Loucy (cell line): Measurements from ENCODE around the gene FXYD2.
A peak's percentile ranks its signal among the peaks of the same experiment; 100 is the strongest.

Experiments
- H2AFZ ChIP-seq: fragments of 200-600 bp; sonication (generic); 2 replicates; pipeline ENCODE4 v1.6.0; 2016; ENCODE audit warnings: antibody characterized with exemption, mild to moderate bottlenecking, low read length, moderate library complexity
- H3F3A ChIP-seq: fragments of 200-600 bp; 2 replicates; pipeline ENCODE4 v1.6.0; 2016; ENCODE audit warnings: antibody characterized with exemption, low read depth, mild to moderate bottlenecking
- H3K27me3 ChIP-seq: fragments of 200-600 bp; sonication (generic); 2 replicates; pipeline ENCODE4 v1.6.1; 2014; ENCODE audit warnings: low read length, mild to moderate bottlenecking; ENCODE audit not compliant: insufficient read depth, poor library complexity, severe bottlenecking
- H3K36me3 ChIP-seq: fragments of 200-600 bp; sonication (generic); 2 replicates; pipeline ENCODE4 v1.6.1; 2016; ENCODE audit warnings: low read length; ENCODE audit not compliant: insufficient read depth
- H3K4me1 ChIP-seq: fragments of 200-600 bp; sonication (generic); 2 replicates; pipeline ENCODE4 v1.5.1; 2014; ENCODE audit warnings: low read length, mild to moderate bottlenecking; ENCODE audit not compliant: insufficient read depth, poor library complexity, severe bottlenecking
- H3K4me2 ChIP-seq: fragments of 200-600 bp; sonication (generic); 2 replicates; pipeline ENCODE4 v1.6.0; 2014; ENCODE audit warnings: antibody characterized with exemption, low read length, low read depth, mild to moderate bottlenecking; ENCODE audit not compliant: poor library complexity, severe bottlenecking
- H3K4me3 ChIP-seq: fragments of 200-600 bp; sonication (generic); 2 replicates; pipeline ENCODE4 v1.5.1; 2014; ENCODE audit warnings: low read length, mild to moderate bottlenecking, mixed read lengths; ENCODE audit not compliant: poor library complexity, severe bottlenecking
- H3K79me2 ChIP-seq: fragments of 200-600 bp; sonication (generic); 2 replicates; pipeline ENCODE4 v1.6.1; 2014; ENCODE audit warnings: low read length; ENCODE audit not compliant: insufficient read depth
- H3K9ac ChIP-seq: fragments of 200-600 bp; sonication (generic); 2 replicates; pipeline ENCODE4 v1.6.0; 2014; ENCODE audit warnings: mild to moderate bottlenecking, low read depth, low read length, moderate library complexity; ENCODE audit not compliant: poor library complexity, severe bottlenecking
- H3K9me2 ChIP-seq: fragments of 200-600 bp; sonication (generic); replicated peaks from 2 replicates; pipeline ENCODE4 v1.6.1; 2016; ENCODE audit warnings: low read depth, low read length, mixed read lengths
- H3K9me3 ChIP-seq: fragments of 200-600 bp; sonication (generic); 2 replicates; pipeline ENCODE4 v1.6.1; 2014; ENCODE audit warnings: mild to moderate bottlenecking, antibody characterized with exemption, low read length, low read depth; ENCODE audit not compliant: insufficient read depth
- H4K20me1 ChIP-seq: fragments of 200-600 bp; sonication (generic); 2 replicates; pipeline ENCODE4 v1.6.0; 2014; ENCODE audit warnings: antibody characterized with exemption, low read length, mild to moderate bottlenecking; ENCODE audit not compliant: insufficient read depth, poor library complexity, severe bottlenecking
- CTCF ChIP-seq: fragments of 200-600 bp; sonication (generic); conservative IDR thresholded peaks from 2 replicates; pipeline ENCODE4 v1.5.1; 2014; ENCODE audit warnings: mild to moderate bottlenecking, antibody characterized with exemption, low read length
- EZH2phosphoT487 ChIP-seq: fragments of 200-600 bp; IDR thresholded peaks from 2 replicates; pipeline ENCODE4 v1.6.1; 2018; ENCODE audit warnings: antibody characterized with exemption, mild to moderate bottlenecking, moderate library complexity, borderline replicate concordance

The FXYD2 gene

GRCh38 chr11:117817368-117818040 lies 7.0 kb downstream of the FXYD2 start:
- no peaks in the 10 kb centered on the region for H3K36me3 ChIP-seq
- no peaks in the 10 kb centered on the region for H3K9me3 ChIP-seq
- no peaks in the 10 kb centered on the region for H4K20me1 ChIP-seq
- peak overlapping the region; percentile 58; the same call in 1 of the 2 replicates for H2AFZ ChIP-seq
- no peaks in the 10 kb centered on the region for H3K27me3 ChIP-seq
- no peak overlapping the region for H3K4me3 ChIP-seq
- no peak for TF ChIP-seq EZH2phosphoT487
- TF ChIP-seq CTCF, result peak; percentile 100
- H3K9me2 ChIP-seq, result no peaks in the 10 kb centered on the region
- H3K4me2 ChIP-seq, result peak overlapping the region; percentile 46
- no peaks in the 10 kb centered on the region for H3F3A ChIP-seq
- H3K4me1 ChIP-seq, result peaks cover 49% of the 10 kb centered on the region
- peak overlapping the region; percentile 18 for H3K9ac ChIP-seq
- peaks cover 4% of the 10 kb centered on the region; the same call in 1 of the 2 replicates for H3K79me2 ChIP-seq

- H3K27me3 ChIP-seq, result no peaks in the 10 kb centered on the region
- no peaks in the 10 kb centered on the region for H3K9me2 ChIP-seq
- peaks cover 45% of the 10 kb centered on the region for H3K4me1 ChIP-seq
- TF ChIP-seq CTCF, result no peak
- no peak for TF ChIP-seq EZH2phosphoT487
- H3K4me2 ChIP-seq, result no peak overlapping the region
- no peak overlapping the region for H2AFZ ChIP-seq
- no peaks in the 10 kb centered on the region for H4K20me1 ChIP-seq
- peak overlapping the region; percentile 6 for H3K9ac ChIP-seq
- no peaks in the 10 kb centered on the region for H3K79me2 ChIP-seq
- no peaks in the 10 kb centered on the region for H3F3A ChIP-seq
- no peaks in the 10 kb centered on the region for H3K36me3 ChIP-seq
- H3K9me3 ChIP-seq, result no peaks in the 10 kb centered on the region
- no peak overlapping the region for H3K4me3 ChIP-seq
Observed at GRCh38 chr11:117816846-117817367, 7.6 kb downstream of the FXYD2 start.

GRCh38 chr11:117816151-117816741 lies 8.3 kb downstream of the FXYD2 start:
- Histone ChIP-seq H3K4me2 (no peak overlapping the region), H3K9me3 (no peaks in the 10 kb centered on the region), H3K4me1 (peaks cover 45% of the 10 kb centered on the region), H3K9ac (peak overlapping the region; percentile 63), H3K4me3 (no peak overlapping the region), H2AFZ (no peak overlapping the region), H3K9me2 (no peaks in the 10 kb centered on the region), H3K79me2 (no peaks in the 10 kb centered on the region), H3F3A (no peaks in the 10 kb centered on the region), H4K20me1 (no peaks in the 10 kb centered on the region), H3K36me3 (no peaks in the 10 kb centered on the region), H3K27me3 (no peaks in the 10 kb centered on the region)
- TF ChIP-seq CTCF, result no peak
- TF ChIP-seq EZH2phosphoT487, result no peak
